Superior temporal gyrus (tissue), 1 donor: Measurements from ENCODE around the gene METTL25B.

Experiments used
- DNase-seq: peaks from one replicate; pipeline ENCODE4 v3.0.0-alpha.2; 2016; ENCODE audit errors: extremely low spot score

The METTL25B gene

DNA sequence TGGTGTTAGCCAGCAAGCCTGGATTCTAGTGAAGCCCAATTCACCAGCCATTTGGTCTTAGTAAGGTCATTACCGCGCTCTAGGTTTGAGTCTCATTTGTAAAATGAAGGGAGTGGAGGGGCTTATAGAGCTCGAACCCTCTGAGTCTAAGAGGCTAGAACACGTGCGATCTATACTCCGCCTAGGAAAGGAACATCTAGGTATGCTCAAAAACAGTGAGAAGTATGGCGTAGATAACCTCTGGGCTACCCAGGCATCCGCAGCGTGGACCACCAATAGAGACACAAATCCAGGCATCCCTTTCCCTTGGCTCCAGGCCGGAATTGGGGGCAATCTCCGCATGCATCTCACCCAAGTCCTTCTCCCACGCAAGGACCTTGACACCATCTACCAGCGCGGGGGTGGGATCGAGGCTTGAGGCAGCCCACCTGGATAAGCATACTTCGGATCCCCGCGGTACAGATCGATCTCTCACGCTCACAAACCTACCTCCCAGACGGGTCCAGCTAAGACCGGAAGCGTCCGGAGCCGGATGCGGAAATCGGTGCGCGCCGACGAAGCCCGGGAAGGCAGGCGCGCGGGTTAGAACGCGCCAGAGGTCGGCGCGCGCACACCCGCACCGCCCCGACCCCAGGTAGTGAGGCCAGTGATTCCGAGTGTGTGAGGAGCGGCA lies at the start of gene METTL25B:
Gene METTL25B (plus strand): TSS at position 544 of the 673 bp plus-strand sequence. CDS start 636 bp downstream, outside the sequence.
- peak; percentile 81 for DNase-seq

DNA sequence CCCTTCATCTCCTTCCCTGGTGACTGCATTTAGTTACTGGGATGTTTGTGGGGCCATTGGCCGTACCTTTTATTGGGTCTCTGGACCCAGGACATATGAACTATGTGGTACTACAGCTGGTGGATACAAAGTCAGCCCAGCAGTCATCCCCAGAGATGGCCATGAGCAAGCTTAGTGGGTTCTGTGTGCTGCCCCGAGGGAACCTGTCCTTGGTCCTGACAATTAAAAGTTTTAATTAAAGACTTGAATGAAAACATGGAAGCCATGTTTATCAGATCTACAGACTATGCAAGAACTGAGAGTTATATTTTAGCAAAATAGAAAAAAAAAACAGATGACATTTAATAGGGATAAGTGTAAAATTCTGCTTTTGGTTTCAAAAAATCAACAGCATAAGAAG lies 48.2 kb upstream of the METTL25B start:
- DNase-seq: no peak

DNA sequence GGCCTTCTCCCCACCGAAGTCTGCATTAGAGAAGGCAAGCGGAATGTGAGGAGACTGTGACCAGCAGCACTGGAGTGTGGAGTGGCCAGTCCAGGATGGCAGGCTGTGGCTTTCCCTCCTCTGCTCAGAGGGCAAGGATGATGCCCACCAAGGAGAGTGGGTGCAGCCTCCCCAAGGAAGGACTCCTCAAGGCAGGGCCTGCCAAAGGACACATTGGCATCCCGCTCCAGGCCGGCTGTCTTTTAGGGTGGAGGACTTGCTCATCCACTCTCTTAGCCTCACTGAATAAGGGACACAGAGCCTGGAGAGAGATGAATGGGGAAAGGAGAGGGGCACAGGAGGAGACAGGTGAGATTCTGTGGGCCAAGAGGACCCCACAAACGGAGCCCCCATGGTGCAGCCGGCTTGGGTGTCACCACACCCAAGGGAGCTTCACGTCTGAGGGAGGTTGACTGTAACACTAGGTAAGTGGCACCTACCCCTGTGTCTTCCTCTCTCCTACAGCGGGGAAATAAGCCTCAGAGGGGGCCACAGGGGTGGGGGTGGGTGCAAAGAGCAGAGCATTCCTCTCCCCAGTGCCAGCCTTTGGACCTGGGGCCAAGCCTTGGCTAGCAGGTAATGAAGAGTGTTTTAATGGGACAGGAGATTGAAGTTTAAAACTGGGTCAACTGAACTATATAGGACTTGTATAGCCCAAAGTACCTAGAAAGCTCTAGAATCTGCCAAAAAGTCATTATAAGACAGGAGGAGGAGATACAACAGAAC lies 46.9 kb upstream of the METTL25B start:
- no peak for DNase-seq

GRCh38 chr1:156682166-156682890 lies 45.9 kb upstream of the METTL25B start:
- DNase-seq: no peak

- DNase-seq: no peak
These were observed 44.0 kb upstream of the METTL25B start for GRCh38 chr1:156684227-156684782.

- peak; percentile 83 for DNase-seq
These were observed 39.0 kb upstream of the METTL25B start for GRCh38 chr1:156689035-156689952.

- no peak for DNase-seq
These were observed 38.2 kb upstream of the METTL25B start for GRCh38 chr1:156689953-156690674.

- no peak for DNase-seq
These were observed 37.6 kb upstream of the METTL25B start for GRCh38 chr1:156690675-156691036.

- DNase-seq: no peak
These were observed 37.1 kb upstream of the METTL25B start for GRCh38 chr1:156691191-156691590.

GRCh38 chr1:156691665-156692440 lies 36.4 kb upstream of the METTL25B start:
- DNase-seq: no peak

- no peak for DNase-seq
These were observed 35.8 kb upstream of the METTL25B start for GRCh38 chr1:156692441-156692924.

- no peak for DNase-seq
These were observed 35.1 kb upstream of the METTL25B start for GRCh38 chr1:156692925-156693847.

GRCh38 chr1:156693848-156694689 lies 34.2 kb upstream of the METTL25B start:
- DNase-seq: no peak

- DNase-seq: no peak
These were observed 33.6 kb upstream of the METTL25B start for GRCh38 chr1:156694690-156694962.

DNA sequence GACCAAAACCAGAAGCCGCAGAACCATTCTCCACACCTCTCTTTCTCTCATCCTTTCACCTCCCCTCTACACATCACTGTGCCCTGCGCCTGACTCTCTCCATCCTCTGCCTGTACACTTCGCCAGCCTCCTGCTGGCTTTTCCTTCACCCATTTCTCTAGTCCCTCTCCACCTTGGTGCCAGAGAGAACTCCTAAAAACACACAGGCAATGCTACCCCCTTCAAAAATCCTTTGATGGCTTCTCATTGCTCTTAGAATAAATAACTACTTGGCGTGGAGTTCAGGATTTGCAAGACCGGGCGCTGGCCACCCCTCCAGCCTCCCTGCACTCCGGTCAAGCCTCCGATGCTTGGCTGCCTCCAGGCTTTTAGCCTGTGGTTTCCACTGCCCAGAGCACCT lies 31.5 kb upstream of the METTL25B start:
- no peak for DNase-seq

GRCh38 chr1:156697481-156697880 lies 30.8 kb upstream of the METTL25B start:
- DNase-seq: no peak

- DNase-seq: no peak
These were observed 29.3 kb upstream of the METTL25B start for GRCh38 chr1:156698995-156699394.
